WTC11 (cell line): ENCODE measurements around the gene SYNGR2.

Source experiments
- AFF4 ChIP-seq: sonication (generic); formaldehyde crosslinking; IDR thresholded peaks from 2 replicates; pipeline ENCODE4 v1.8.1; 2023; ENCODE audit warnings: mild to moderate bottlenecking, missing genetic modification reagents, borderline replicate concordance
- CBFB ChIP-seq: sonication (generic); formaldehyde crosslinking; IDR thresholded peaks from 2 replicates; pipeline ENCODE4 v1.8.1; 2022; ENCODE audit warnings: mild to moderate bottlenecking, low read depth, missing genetic modification reagents
- ESRRA ChIP-seq: sonication (generic); formaldehyde crosslinking; IDR thresholded peaks from 2 replicates; pipeline ENCODE4 v1.8.1; 2022; ENCODE audit warnings: mild to moderate bottlenecking, missing genetic modification reagents, borderline replicate concordance
- FOXJ3 ChIP-seq: sonication (generic); formaldehyde crosslinking; IDR thresholded peaks from 2 replicates; pipeline ENCODE4 v1.9.0; 2021; ENCODE audit warnings: missing genetic modification reagents, mild to moderate bottlenecking, borderline replicate concordance
- GABPB1 ChIP-seq: sonication (generic); formaldehyde crosslinking; IDR thresholded peaks from 2 replicates; pipeline ENCODE4 v1.8.1; 2023; ENCODE audit warnings: mild to moderate bottlenecking, missing genetic modification reagents
- HMGXB4 ChIP-seq: sonication (generic); formaldehyde crosslinking; IDR thresholded peaks from 2 replicates; pipeline ENCODE4 v1.8.1; 2023; ENCODE audit warnings: mild to moderate bottlenecking, moderate library complexity, missing genetic modification reagents
- IRF2 ChIP-seq: sonication (generic); formaldehyde crosslinking; IDR thresholded peaks from 2 replicates; pipeline ENCODE4 v1.8.0; 2022; ENCODE audit warnings: low read depth, missing genetic modification reagents, borderline replicate concordance
- TEAD4 ChIP-seq: sonication (generic); formaldehyde crosslinking; IDR thresholded peaks from 2 replicates; pipeline ENCODE4 v1.8.0; 2022; ENCODE audit warnings: mild to moderate bottlenecking, missing genetic modification reagents
- USF1 ChIP-seq: sonication (generic); formaldehyde crosslinking; IDR thresholded peaks from 2 replicates; pipeline ENCODE4 v1.8.0; 2022; ENCODE audit warnings: mild to moderate bottlenecking, missing genetic modification reagents
- TF ChIP-seq, protein P1 (sequence below): fragments of 200-600 bp; IDR thresholded peaks from 2 replicates; pipeline ENCODE4 v1.8.0; 2022; ENCODE audit warnings: antibody characterized with exemption
- TF ChIP-seq, protein P2 (sequence below): sonication (generic); formaldehyde crosslinking; IDR thresholded peaks from 2 replicates; pipeline ENCODE4 v1.8.1; 2023; ENCODE audit warnings: mild to moderate bottlenecking, missing genetic modification reagents, moderate library complexity
- TF ChIP-seq, protein P3 (sequence below): sonication (generic); formaldehyde crosslinking; IDR thresholded peaks from 2 replicates; pipeline ENCODE4 v1.8.0; 2022; ENCODE audit warnings: mild to moderate bottlenecking, missing genetic modification reagents

GRCh38 chr17:78120971-78121800 is 47.2 kb upstream of the SYNGR2 start:
- TF ChIP-seq, protein P1, sequence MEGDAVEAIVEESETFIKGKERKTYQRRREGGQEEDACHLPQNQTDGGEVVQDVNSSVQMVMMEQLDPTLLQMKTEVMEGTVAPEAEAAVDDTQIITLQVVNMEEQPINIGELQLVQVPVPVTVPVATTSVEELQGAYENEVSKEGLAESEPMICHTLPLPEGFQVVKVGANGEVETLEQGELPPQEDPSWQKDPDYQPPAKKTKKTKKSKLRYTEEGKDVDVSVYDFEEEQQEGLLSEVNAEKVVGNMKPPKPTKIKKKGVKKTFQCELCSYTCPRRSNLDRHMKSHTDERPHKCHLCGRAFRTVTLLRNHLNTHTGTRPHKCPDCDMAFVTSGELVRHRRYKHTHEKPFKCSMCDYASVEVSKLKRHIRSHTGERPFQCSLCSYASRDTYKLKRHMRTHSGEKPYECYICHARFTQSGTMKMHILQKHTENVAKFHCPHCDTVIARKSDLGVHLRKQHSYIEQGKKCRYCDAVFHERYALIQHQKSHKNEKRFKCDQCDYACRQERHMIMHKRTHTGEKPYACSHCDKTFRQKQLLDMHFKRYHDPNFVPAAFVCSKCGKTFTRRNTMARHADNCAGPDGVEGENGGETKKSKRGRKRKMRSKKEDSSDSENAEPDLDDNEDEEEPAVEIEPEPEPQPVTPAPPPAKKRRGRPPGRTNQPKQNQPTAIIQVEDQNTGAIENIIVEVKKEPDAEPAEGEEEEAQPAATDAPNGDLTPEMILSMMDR: no peak
- TF ChIP-seq IRF2 (CRISPR knock-in tag) (no peak), CBFB (CRISPR knock-in tag) (no peak), GABPB1 (CRISPR knock-in tag) (no peak), FOXJ3 (CRISPR knock-in tag) (no peak), USF1 (CRISPR knock-in tag) (no peak), ESRRA (no peak), HMGXB4 (CRISPR knock-in tag) (no peak), AFF4 (CRISPR knock-in tag) (no peak), TEAD4 (no peak)
- TF ChIP-seq, protein P2, sequence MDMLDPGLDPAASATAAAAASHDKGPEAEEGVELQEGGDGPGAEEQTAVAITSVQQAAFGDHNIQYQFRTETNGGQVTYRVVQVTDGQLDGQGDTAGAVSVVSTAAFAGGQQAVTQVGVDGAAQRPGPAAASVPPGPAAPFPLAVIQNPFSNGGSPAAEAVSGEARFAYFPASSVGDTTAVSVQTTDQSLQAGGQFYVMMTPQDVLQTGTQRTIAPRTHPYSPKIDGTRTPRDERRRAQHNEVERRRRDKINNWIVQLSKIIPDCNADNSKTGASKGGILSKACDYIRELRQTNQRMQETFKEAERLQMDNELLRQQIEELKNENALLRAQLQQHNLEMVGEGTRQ: no peak
- TF ChIP-seq, protein P3, sequence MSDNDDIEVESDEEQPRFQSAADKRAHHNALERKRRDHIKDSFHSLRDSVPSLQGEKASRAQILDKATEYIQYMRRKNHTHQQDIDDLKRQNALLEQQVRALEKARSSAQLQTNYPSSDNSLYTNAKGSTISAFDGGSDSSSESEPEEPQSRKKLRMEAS: no peak
